Left ventricle myocardium inferior (tissue), 1 donor: ENCODE measurements around the gene MPDU1. TPM values are rescaled to one million over a fixed set of nuclear protein-coding genes. Genes with fewer than 3 reads are reported as not detected.

Experiments used
- DNase-seq: peaks from one replicate; pipeline ENCODE4 v3.0.0-alpha.2; 2020
- H3K27ac ChIP-seq: fragments of 200-600 bp; replicated peaks from 2 replicates; pipeline ENCODE4 v1.8.0; 2021
- H3K27me3 ChIP-seq: fragments of 200-600 bp; 2 replicates; pipeline ENCODE4 v1.8.0; 2021; ENCODE audit warnings: low read depth
- H3K36me3 ChIP-seq: fragments of 200-600 bp; 2 replicates; pipeline ENCODE4 v1.8.0; 2021
- H3K4me1 ChIP-seq: fragments of 200-600 bp; 2 replicates; pipeline ENCODE4 v1.8.0; 2021
- H3K4me3 ChIP-seq: fragments of 200-600 bp; 2 replicates; pipeline ENCODE4 v1.8.0; 2021; ENCODE audit warnings: mild to moderate bottlenecking, moderate library complexity
- H3K9me3 ChIP-seq: fragments of 200-600 bp; replicated peaks from 2 replicates; pipeline ENCODE4 v1.8.0; 2021
- CTCF ChIP-seq: fragments of 200-600 bp; IDR thresholded peaks from 2 replicates; pipeline ENCODE4 v1.8.0; 2021; ENCODE audit warnings: antibody characterized with exemption, mild to moderate bottlenecking, borderline replicate concordance
- intact Hi-C: fragments of 100-400 bp; cut with micrococcal nuclease; formaldehyde crosslinking; loops from one replicate; pipeline ENCODE4 v1.11.0; 2022
- total RNA-seq: library from RNA; stranded (reverse); fragmentation: NEBNext Ultra II Directional; extraction: Animal tissue kit (Norgen Biotek cat#: 25700); gene quantifications from one replicate; pipeline ENCODE4 v1.2.1, GENCODE V29; 2021
- donor health status: DM: no; HTN: yes; CAD: no; lungs with severe emphysema.

MPDU1 gene
- total RNA-seq, 1 donor from 2014 or later = 24.9 TPM

DNA sequence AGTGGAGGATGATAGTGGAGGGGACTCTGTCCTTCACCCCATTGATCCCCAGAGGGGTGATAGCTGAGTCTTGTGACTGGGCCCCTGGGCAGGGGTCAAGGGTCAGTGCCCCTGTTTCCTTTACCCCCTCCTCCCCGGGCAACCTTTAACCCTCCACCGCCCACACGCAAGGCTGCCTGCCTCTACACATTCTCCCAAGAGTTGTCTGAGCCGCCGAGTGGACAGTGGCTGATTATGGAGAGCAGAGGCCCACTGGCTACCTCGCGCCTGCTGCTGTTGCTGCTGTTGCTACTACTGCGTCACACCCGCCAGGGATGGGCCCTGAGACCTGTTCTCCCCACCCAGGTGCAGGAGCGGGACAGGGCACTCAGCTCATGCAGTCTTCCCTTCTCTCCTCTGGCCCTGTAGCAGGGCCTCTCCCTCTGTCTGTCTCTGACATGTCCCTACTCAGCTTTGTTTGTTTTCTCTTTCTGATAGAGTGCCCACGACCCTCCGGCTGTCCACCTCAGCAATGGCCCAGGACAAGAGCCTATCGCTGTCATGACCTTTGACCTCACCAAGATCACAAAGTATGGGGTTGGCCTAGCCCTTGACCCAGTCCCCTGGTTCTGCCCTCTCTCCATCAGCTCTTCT is 46.4 kb downstream of the MPDU1 start, which contains the start of gene SHBG:
SHBG (plus strand) TSS at position 197 of the 633 bp plus-strand sequence; CDS start at position 235, 38 bp downstream.
- intact Hi-C loops = loop anchor here (5.0 kb wide), 1 partner anchor 57 kb away; the partner anchor contains the start of genes TP53 and WRAP53

GRCh38 chr17:7631398-7632380 is 48.0 kb downstream of the MPDU1 start:
- Histone ChIP-seq H3K4me3 (no peak overlapping the region), H3K36me3 (no peaks in the 10 kb centered on the region), H3K9me3 (no peaks in the 10 kb centered on the region), H3K4me1 (peaks cover 23% of the 10 kb centered on the region), H3K27me3 (no peaks in the 10 kb centered on the region), H3K27ac (no peak overlapping the region)
- peak; percentile 30 for DNase-seq
- no peak for TF ChIP-seq CTCF
- intact Hi-C loops = loop anchor here (5.0 kb wide), 1 partner anchor 56 kb away; the partner anchor contains the start of genes TP53 and WRAP53

More for the DNA sequence above, 46.4 kb downstream of the MPDU1 start, which contains the start of gene SHBG:
- peaks cover 9% of the 10 kb centered on the region for H3K36me3 ChIP-seq
- no peaks in the 10 kb centered on the region for H3K9me3 ChIP-seq
- DNase-seq = no peak
- TF ChIP-seq CTCF = no peak
- no peaks in the 10 kb centered on the region for H3K27me3 ChIP-seq
- H3K27ac ChIP-seq = no peak within 1 kb of the TSS
- H3K4me1 ChIP-seq = peaks cover 27% of the 10 kb centered on the region
- no peak within 1 kb of the TSS for H3K4me3 ChIP-seq

DNA sequence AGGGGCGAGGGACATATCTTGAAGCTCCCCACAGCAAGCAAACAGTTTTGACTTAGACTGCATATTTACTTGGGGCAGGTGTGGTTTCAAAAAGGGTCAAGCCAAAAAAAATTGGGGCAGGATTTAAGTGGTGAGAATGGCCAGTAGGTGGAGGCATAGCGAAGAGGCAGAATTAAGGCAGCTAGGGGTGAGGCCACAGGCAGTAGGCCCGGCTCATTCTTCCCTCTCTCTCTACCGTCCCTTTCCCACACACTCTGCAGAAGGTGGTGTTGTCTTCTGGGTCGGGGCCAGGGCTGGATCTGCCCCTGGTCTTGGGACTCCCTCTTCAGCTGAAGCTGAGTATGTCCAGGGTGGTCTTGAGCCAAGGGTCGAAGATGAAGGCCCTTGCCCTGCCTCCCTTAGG is 48.8 kb downstream of the MPDU1 start:
- Histone ChIP-seq H3K9me3 (no peaks in the 10 kb centered on the region), H3K4me3 (no peak overlapping the region), H3K4me1 (peaks cover 15% of the 10 kb centered on the region), H3K27me3 (no peaks in the 10 kb centered on the region), H3K27ac (no peak overlapping the region), H3K36me3 (no peaks in the 10 kb centered on the region)
- no peak for DNase-seq
- intact Hi-C loops = loop anchor here (5.0 kb wide), 1 partner anchor 55 kb away; the partner anchor contains the start of genes TP53 and WRAP53
- TF ChIP-seq CTCF = peak; percentile 56

- Histone ChIP-seq H3K36me3 (no peaks in the 10 kb centered on the region), H3K4me3 (no peak overlapping the region), H3K9me3 (no peaks in the 10 kb centered on the region), H3K27me3 (no peaks in the 10 kb centered on the region), H3K4me1 (peaks cover 10% of the 10 kb centered on the region), H3K27ac (no peak overlapping the region)
- no peak for DNase-seq
- intact Hi-C loops = loop anchor here (5.0 kb wide), 1 partner anchor 54 kb away; the partner anchor contains the start of genes TP53 and WRAP53
- TF ChIP-seq CTCF = no peak
These were observed 49.4 kb downstream of the MPDU1 start for GRCh38 chr17:7633093-7633492.

GRCh38 chr17:7634384-7634783 is 50.7 kb downstream of the MPDU1 start:
- TF ChIP-seq CTCF = peak; percentile 58
- Histone ChIP-seq H3K9me3 (no peaks in the 10 kb centered on the region), H3K4me1 (peaks cover 7% of the 10 kb centered on the region), H3K27me3 (no peaks in the 10 kb centered on the region), H3K4me3 (no peak overlapping the region), H3K27ac (no peak overlapping the region), H3K36me3 (no peaks in the 10 kb centered on the region)
- intact Hi-C loops = loop anchor here (5.0 kb wide), 1 partner anchor 53 kb away; the partner anchor contains the start of genes TP53 and WRAP53
- DNase-seq = peak; percentile 46
